Mesothelial cell of epicardium (in vitro differentiated cells): ENCODE results near the gene TRAPPC2L. TPM values are rescaled to one million over a fixed set of nuclear protein-coding genes. Genes with fewer than 3 reads are reported as not detected.

Source experiments
- DNase-seq, 2 experiments: peaks; one replicate each; pipeline ENCODE4 v3.0.0; 2021; ENCODE audit warnings: low spot score in 2 of 2; ENCODE audit not compliant: unreplicated experiment in 2 of 2
- H3K27ac Mint-ChIP-seq: 2 replicates; pipeline ENCODE4 v1.8.0; 2021; ENCODE audit warnings: mixed read lengths
- H3K27me3 Mint-ChIP-seq: 2 replicates; pipeline ENCODE4 v1.8.0; 2021; ENCODE audit warnings: low read depth, mixed read lengths
- H3K36me3 Mint-ChIP-seq: 2 replicates; pipeline ENCODE4 v1.8.0; 2021; ENCODE audit warnings: mixed read lengths
- H3K4me1 Mint-ChIP-seq: 2 replicates; pipeline ENCODE4 v1.8.0; 2021; ENCODE audit warnings: mixed read lengths
- H3K4me3 Mint-ChIP-seq: 2 replicates; pipeline ENCODE4 v1.8.0; 2021; ENCODE audit warnings: mild to moderate bottlenecking, moderate library complexity, mixed read lengths
- H3K9me3 Mint-ChIP-seq: 2 replicates; pipeline ENCODE4 v1.8.0; 2021; ENCODE audit warnings: mixed read lengths
- CTCF ChIP-seq: fragments of 200-600 bp; sonication (generic); IDR thresholded peaks from one replicate; pipeline ENCODE4 v1.5.0; 2021; ENCODE audit warnings: antibody characterized with exemption; ENCODE audit not compliant: unreplicated experiment
- total RNA-seq: library from RNA; stranded (reverse); gene quantifications from 3 replicates; pipeline ENCODE4 v1.2.1, GENCODE V29; 2021

TRAPPC2L gene
- total RNA-seq, 1 donor from 2014 or later, result 96.3 TPM

GRCh38 chr16:88839026-88839529 lies 17.8 kb upstream of the TRAPPC2L start:
- H3K27me3 Mint-ChIP-seq, result no peaks in the 10 kb centered on the region
- peaks cover 4% of the 10 kb centered on the region for H3K36me3 Mint-ChIP-seq
- no peak overlapping the region for H3K4me3 Mint-ChIP-seq
- TF ChIP-seq CTCF, result no peak
- no peaks in the 10 kb centered on the region for H3K4me1 Mint-ChIP-seq
- no peak overlapping the region for H3K27ac Mint-ChIP-seq
- no peaks in the 10 kb centered on the region for H3K9me3 Mint-ChIP-seq
- DNase-seq, result no peak

- no peak for DNase-seq
- Mint-ChIP-seq H3K27me3 (no peaks in the 10 kb centered on the region), H3K4me1 (no peaks in the 10 kb centered on the region), H3K27ac (no peak overlapping the region), H3K9me3 (no peaks in the 10 kb centered on the region), H3K36me3 (peaks cover 3% of the 10 kb centered on the region), H3K4me3 (no peak overlapping the region)
- no peak for TF ChIP-seq CTCF
Observed at GRCh38 chr16:88839745-88840599, 17.0 kb upstream of the TRAPPC2L start.

GRCh38 chr16:88840600-88841215 lies 16.2 kb upstream of the TRAPPC2L start:
- H3K36me3 Mint-ChIP-seq, result no peaks in the 10 kb centered on the region
- no peak for DNase-seq
- H3K27me3 Mint-ChIP-seq, result no peaks in the 10 kb centered on the region
- no peaks in the 10 kb centered on the region for H3K9me3 Mint-ChIP-seq
- no peak overlapping the region for H3K4me3 Mint-ChIP-seq
- no peak for TF ChIP-seq CTCF
- no peak overlapping the region for H3K27ac Mint-ChIP-seq
- no peaks in the 10 kb centered on the region for H3K4me1 Mint-ChIP-seq

- no peak for DNase-seq
- no peaks in the 10 kb centered on the region for H3K4me1 Mint-ChIP-seq
- TF ChIP-seq CTCF, result no peak
- no peak overlapping the region for H3K27ac Mint-ChIP-seq
- no peak overlapping the region for H3K4me3 Mint-ChIP-seq
- H3K9me3 Mint-ChIP-seq, result no peaks in the 10 kb centered on the region
- H3K36me3 Mint-ChIP-seq, result no peaks in the 10 kb centered on the region
- H3K27me3 Mint-ChIP-seq, result no peaks in the 10 kb centered on the region
Observed at GRCh38 chr16:88841521-88842307, 15.2 kb upstream of the TRAPPC2L start.

- H3K4me1 Mint-ChIP-seq, result no peaks in the 10 kb centered on the region
- no peak for DNase-seq
- H3K36me3 Mint-ChIP-seq, result no peaks in the 10 kb centered on the region
- H3K27ac Mint-ChIP-seq, result no peak overlapping the region
- no peaks in the 10 kb centered on the region for H3K9me3 Mint-ChIP-seq
- no peak for TF ChIP-seq CTCF
- no peak overlapping the region for H3K4me3 Mint-ChIP-seq
- H3K27me3 Mint-ChIP-seq, result no peaks in the 10 kb centered on the region
Observed at GRCh38 chr16:88842308-88842756, 14.6 kb upstream of the TRAPPC2L start.
